ENCODE results near the gene IRAK2. TPM values are rescaled to one million over a fixed set of nuclear protein-coding genes. Genes with fewer than 3 reads are reported as not detected.

Gene IRAK2, protein sequence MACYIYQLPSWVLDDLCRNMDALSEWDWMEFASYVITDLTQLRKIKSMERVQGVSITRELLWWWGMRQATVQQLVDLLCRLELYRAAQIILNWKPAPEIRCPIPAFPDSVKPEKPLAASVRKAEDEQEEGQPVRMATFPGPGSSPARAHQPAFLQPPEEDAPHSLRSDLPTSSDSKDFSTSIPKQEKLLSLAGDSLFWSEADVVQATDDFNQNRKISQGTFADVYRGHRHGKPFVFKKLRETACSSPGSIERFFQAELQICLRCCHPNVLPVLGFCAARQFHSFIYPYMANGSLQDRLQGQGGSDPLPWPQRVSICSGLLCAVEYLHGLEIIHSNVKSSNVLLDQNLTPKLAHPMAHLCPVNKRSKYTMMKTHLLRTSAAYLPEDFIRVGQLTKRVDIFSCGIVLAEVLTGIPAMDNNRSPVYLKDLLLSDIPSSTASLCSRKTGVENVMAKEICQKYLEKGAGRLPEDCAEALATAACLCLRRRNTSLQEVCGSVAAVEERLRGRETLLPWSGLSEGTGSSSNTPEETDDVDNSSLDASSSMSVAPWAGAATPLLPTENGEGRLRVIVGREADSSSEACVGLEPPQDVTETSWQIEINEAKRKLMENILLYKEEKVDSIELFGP
- 12.1 to 17.6 TPM (median 15.7 TPM) in 5 replicates for total RNA-seq (2022; extraction: Qiagen RNA extraction)

DNA sequence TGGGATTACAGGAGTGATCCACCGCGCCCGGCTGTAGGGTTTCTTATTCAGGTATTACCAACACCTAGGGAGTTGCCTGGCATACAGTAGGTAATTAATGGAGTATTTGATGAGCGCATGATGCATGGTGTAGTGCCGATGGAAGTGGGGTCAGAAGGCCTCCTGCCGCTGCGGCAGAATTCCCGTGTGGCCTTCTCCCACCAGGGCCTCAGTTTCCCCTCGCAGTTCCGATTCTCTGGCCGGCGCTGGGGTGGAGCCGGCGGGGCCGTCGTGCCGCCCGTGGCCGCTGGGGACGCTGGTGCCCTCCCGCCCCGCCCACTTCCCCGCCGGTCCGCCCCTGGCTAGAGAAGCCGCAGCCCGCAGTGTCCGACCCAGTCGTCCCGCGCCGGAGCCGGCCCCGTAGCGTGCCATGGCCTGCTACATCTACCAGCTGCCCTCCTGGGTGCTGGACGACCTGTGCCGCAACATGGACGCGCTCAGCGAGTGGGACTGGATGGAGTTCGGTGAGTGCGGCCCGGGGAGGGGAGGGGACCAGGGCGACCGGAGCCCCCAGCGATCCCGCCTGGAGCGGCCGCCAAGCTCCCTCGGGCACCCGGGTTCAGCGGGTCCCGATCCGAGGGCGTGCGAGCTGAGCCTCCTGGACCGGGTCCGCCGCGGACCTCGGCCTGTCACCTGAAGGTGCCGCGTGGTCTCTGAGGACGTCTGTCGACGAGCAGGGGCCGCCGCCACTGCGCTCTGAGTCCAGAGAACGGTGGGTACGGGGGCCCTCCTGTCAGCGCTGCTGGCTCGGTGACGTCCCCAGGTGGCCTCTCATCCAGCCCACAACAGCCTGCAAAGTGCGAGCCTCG lies at the start of gene IRAK2:
Gene IRAK2, plus strand, starts transcription at position 374 of the 848 bp plus-strand sequence. Its CDS starts 36 bp downstream, at position 410.

DNA sequence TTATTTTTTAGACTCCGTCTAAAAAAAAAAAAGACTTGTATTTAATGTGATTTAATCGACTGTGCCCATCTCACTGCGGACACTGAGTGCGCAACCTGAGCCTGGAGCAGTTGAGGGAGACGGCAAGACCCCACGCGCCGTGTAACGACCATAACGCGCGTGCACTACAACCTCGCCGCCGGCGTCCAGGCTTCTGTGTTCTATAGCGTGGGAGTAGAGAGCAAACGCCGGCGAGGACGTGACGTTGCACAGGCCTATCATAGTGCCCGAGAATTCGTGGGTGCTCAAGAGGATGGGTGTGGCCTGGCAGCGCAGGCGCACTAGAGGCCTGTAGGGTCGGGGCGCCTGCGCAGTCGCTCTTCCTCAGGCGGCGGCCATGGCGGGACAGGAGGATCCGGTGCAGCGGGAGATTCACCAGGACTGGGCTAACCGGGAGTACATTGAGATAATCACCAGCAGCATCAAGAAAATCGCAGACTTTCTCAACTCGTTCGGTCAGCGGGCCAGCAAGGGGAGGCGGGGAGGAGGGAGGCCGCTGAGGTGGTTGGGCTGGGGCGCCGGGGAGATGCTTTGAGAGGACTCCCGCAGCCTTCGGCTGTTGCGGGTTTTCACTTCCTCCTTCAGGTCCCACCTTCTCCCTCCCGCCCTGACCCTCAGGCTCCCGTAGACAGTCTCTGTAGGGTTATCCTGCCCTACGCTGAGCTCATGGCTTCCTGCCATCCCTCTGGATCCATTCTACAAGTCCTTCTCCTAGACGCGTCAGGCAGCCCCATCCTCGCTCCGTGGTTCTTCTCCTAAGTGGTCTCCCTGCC lies 49.2 kb upstream of the IRAK2 start, which contains the start of gene BRK1:
Gene BRK1, plus strand, starts transcription at position 350 of the 812 bp plus-strand sequence. Its CDS starts 27 bp downstream, at position 377.

DNA sequence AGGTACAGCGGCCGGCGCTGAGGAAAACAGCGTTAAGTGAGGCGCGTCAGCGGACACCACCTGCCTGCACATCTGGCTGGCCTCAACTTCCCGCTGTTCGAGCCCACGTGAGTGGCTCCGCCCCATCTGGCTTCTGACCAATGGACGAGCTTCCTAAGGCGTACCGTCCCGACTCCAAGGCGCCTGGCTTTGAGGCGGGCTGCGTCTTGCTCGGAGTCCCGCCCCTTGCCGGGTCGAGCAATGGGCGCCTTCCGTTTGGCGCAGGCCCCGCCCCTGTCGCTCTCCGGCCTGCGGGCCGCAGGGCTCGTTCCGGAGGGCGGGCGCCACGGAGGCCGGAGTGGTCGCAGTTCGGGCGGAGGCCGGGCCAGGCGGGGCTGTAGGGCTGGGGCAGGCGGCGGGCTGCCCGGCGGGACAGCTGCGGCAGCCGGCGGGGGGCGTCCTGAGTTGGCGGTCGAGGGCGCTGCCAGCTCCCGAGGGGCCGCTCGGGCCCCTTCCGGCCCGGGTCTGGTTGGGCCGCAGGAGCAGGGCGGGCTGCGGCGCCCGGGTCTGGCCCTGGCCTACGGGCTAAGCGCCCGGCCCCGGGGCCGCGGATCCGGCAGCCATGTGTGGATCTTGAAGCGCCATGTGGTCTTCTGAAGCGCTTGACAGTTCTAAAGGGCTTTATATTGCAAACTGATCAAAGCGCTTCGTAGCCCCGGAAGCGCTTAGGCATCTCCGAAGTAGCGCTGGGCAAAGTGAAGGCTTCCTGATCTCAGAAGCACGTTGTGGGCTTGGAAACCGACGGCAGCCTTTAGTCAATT lies 83.7 kb downstream of the IRAK2 start, which contains the start of gene TATDN2:
Gene TATDN2, plus strand, starts transcription at position 276 of the 800 bp plus-strand sequence. CDS start 742 bp downstream, outside the sequence.

DNA sequence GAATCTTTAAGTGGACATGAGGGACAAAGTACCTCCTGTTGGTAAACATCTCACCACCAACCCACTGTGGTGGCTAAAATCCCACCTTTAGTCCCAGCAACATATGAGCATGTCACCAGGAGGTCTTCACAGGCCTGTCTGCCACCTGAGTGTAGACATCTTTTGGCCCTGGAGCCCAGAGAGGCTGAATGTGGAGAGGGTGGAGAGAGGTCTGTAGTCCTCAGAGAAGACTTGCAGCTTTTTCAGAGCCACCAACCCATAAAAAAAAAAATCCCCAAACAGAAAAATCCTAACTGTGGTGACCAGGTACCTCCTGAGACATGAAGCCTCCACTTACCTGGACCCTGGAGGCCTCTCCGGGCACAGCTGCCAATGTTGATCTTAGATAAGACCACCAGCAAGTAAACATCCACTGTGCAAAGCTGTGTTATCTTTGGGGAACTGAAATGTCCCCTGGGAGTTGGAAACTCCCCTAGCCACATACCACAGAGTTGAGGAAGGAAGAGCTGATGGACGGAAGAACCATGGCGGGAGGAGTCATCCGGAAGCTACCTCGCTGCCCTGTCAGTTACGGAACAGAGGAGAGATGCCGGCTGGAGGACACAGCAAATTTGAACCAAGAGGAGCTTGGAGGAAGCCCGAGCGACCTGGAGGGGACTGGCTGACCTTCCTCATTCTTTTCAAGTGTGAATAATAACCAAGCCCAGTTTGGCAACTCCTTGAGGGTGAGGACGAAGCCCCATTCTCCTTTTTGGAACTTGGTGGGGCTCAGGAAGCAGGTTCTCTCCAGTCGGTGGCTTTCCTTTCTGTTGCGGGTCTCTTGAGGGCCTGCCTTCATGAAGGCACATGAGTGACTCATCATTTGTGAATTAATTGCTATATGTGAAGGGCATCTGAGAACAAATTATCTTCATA lies 128.0 kb downstream of the IRAK2 start, which contains the start of gene GHRL:
Gene GHRL, minus strand, starts transcription at position 443 of the 915 bp plus-strand sequence. CDS start 2,767 bp downstream, outside the sequence.

Other genes with a start within 250 kb of the IRAK2 start
- 27.3 to 35.3 TPM (median 31.1 TPM) in 5 replicates for gene IL17RC, start 247.8 kb upstream of the IRAK2 start, total RNA-seq (2022; extraction: Qiagen RNA extraction)
- 11.6 to 14.0 TPM (median 13.1 TPM) in 5 replicates for gene CRELD1, start 231.1 kb upstream of the IRAK2 start, total RNA-seq (2022; extraction: Qiagen RNA extraction)
- gene PRRT3, start 212.5 kb upstream of the IRAK2 start, total RNA-seq (2022; extraction: Qiagen RNA extraction): 1.4 to 1.9 TPM (median 1.6 TPM) in 5 replicates
- gene EMC3, start 178.1 kb upstream of the IRAK2 start, total RNA-seq (2022; extraction: Qiagen RNA extraction): 110 to 145 TPM (median 116 TPM) in 5 replicates
- 16.5 to 24.4 TPM (median 18.0 TPM) in 5 replicates for gene FANCD2, start 138.5 kb upstream of the IRAK2 start, total RNA-seq (2022; extraction: Qiagen RNA extraction)
- not detected in 5 replicates for gene FANCD2OS, start 56.7 kb upstream of the IRAK2 start, total RNA-seq (2022; extraction: Qiagen RNA extraction)
- 166 to 178 TPM (median 176 TPM) in 5 replicates for gene BRK1, start 49.2 kb upstream of the IRAK2 start, total RNA-seq (2022; extraction: Qiagen RNA extraction)
- gene VHL, start 23.1 kb upstream of the IRAK2 start, total RNA-seq (2022; extraction: Qiagen RNA extraction): 24.8 to 31.4 TPM (median 29.0 TPM) in 5 replicates
- gene TATDN2, start 83.5 kb downstream of the IRAK2 start, total RNA-seq (2022; extraction: Qiagen RNA extraction): 29.4 to 41.2 TPM (median 33.3 TPM) in 5 replicates
- gene GHRL, start 128.0 kb downstream of the IRAK2 start, total RNA-seq (2022; extraction: Qiagen RNA extraction): 0.13 TPM in 1 of 5 replicates, not detected in the others
- 210 to 224 TPM (median 212 TPM) in 5 replicates for gene SEC13, start 156.2 kb downstream of the IRAK2 start, total RNA-seq (2022; extraction: Qiagen RNA extraction)

Data from A549 treated with Hydrocortisone at 1 μM for 4 hours (cell line).